ES-I3 (cell line): ENCODE data around the gene SLC35F3.
A peak's percentile ranks its signal among the peaks of the same experiment; 100 is the strongest.
"Not testable (repeated sequence)": the region's sequence is repeated elsewhere in the genome, so short reads cannot be mapped to it uniquely, and the experiment has no call there.

Experiments used
- H3K36me3 ChIP-seq: 2 replicates; pipeline ENCODE4 v1.6.1; 2013; ENCODE audit warnings: mild to moderate bottlenecking, low read length, control low read depth, moderate library complexity; ENCODE audit not compliant: insufficient read depth
- H3K4me1 ChIP-seq: 2 replicates; pipeline ENCODE4 v1.6.1; 2013; ENCODE audit warnings: mild to moderate bottlenecking, control low read depth, low read length; ENCODE audit not compliant: insufficient read depth
- H3K9ac ChIP-seq: 2 replicates; pipeline ENCODE4 v1.6.1; 2013; ENCODE audit warnings: low read depth, mild to moderate bottlenecking, low read length, moderate library complexity
- H3K9me3 ChIP-seq: 2 replicates; pipeline ENCODE4 v1.6.1; 2013; ENCODE audit warnings: mild to moderate bottlenecking, low read length, moderate library complexity; ENCODE audit not compliant: control insufficient read depth, insufficient read depth

SLC35F3 gene

DNA sequence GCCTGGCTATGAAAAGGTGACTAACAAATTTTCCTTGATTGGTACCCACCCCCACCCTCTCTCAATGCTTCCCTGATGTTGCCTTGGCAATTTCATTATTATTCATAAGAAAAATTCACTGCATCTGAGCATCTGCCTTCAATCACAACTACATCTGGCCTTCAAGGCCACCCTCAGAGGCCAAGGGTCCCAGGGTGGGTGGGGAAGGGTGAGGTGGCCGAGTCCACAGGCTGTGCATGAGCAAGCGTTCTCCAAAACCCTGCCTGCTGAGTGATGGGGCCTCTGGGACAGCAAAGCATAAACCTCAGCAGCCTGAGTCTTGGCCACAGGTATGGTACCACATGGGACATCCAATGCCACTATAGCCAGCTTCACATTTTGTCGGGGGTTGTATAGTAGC is 198.7 kb downstream of the SLC35F3 start:
- Histone ChIP-seq H3K9me3 (no peaks in the 10 kb centered on the region), H3K9ac (no peak overlapping the region), H3K4me1 (no peaks in the 10 kb centered on the region), H3K36me3 (no peaks in the 10 kb centered on the region)

GRCh38 chr1:234106032-234106431 is 201.6 kb downstream of the SLC35F3 start:
- H3K4me1 ChIP-seq, result no peaks in the 10 kb centered on the region
- no peak overlapping the region for H3K9ac ChIP-seq
- no peaks in the 10 kb centered on the region for H3K9me3 ChIP-seq
- no peaks in the 10 kb centered on the region for H3K36me3 ChIP-seq

DNA sequence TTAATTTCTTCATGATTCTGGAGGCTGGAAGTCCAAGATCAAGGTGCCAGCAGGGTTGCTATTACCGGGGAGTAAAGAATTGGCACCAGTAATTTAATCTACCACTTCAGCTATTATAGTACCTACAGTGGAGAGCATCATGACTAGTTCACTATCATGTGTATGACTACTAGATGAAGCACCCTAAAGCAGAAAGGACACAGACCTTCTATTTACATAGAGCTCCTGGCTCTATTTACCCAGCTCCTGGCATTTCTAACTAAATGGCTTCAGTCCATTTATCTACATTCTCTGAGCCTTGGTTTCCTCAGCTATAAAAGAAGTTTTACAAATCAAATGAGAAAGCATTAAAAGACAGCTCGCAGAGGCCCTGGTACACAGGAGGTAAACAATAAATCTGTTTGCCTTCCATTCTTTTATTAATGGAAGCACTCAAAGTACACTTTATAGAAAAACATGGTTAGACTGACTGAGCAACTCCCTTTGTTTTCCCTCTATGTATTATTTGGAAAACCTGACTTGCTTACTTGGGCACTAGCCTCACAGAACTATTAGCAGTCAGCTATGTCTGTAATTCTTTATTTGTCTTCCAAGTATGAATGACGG is 203.0 kb downstream of the SLC35F3 start:
- no peak overlapping the region for H3K9ac ChIP-seq
- H3K4me1 ChIP-seq, result no peaks in the 10 kb centered on the region
- no peaks in the 10 kb centered on the region for H3K36me3 ChIP-seq
- no peaks in the 10 kb centered on the region for H3K9me3 ChIP-seq

DNA sequence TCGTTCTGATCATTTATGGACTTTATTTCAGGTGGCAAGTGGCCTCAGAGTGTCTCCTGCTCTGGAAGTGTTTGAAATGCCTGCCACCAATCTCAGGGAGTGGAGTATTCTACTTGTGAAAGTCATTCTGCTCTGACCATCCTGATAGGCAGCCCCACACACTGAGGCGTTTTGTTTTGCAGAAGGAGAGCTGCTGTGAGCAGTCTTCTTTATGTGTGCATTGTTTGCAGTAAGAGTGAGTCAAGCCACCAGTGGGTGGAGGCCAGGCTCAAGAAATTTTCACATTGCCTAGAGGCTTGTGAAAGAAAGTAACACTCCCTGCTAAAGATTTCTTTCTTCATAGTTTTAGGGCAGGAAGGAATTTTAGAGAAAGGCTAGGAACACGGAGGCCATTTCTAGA is 204.4 kb downstream of the SLC35F3 start:
- no peaks in the 10 kb centered on the region for H3K36me3 ChIP-seq
- H3K4me1 ChIP-seq, result no peaks in the 10 kb centered on the region
- H3K9ac ChIP-seq, result no peak overlapping the region
- H3K9me3 ChIP-seq, result no peaks in the 10 kb centered on the region

DNA sequence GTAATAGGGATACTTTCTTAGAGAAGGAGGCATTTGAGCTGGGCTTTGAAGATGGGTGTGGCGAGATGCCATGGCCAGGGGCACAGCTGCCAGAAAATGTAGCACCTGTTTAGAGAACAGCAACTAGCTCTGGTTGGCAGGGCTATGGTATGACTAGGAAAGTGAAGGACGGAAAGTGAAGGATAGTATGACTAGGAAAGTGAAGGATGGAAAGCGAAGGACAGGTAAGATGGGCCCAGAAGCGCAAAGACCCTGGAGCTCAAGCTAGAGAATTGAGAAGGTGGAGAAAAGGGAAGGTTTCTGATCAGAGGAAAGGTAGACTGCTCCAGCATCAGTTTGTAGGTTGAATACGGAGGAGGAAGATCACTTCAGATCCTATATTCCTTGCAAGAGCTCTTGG is 205.4 kb downstream of the SLC35F3 start:
- Histone ChIP-seq H3K36me3 (no peaks in the 10 kb centered on the region), H3K4me1 (0 out of 2 replicates have a peak, but pooled peaks cover under 1% of the 10 kb centered on the region), H3K9ac (no peak overlapping the region), H3K9me3 (no peaks in the 10 kb centered on the region)

GRCh38 chr1:234111458-234112142 is 207.1 kb downstream of the SLC35F3 start:
- H3K9ac ChIP-seq, result no peak overlapping the region
- H3K36me3 ChIP-seq, result no peaks in the 10 kb centered on the region
- 0 out of 2 replicates have a peak, but pooled peaks cover 5% of the 10 kb centered on the region for H3K4me1 ChIP-seq
- no peaks in the 10 kb centered on the region for H3K9me3 ChIP-seq

DNA sequence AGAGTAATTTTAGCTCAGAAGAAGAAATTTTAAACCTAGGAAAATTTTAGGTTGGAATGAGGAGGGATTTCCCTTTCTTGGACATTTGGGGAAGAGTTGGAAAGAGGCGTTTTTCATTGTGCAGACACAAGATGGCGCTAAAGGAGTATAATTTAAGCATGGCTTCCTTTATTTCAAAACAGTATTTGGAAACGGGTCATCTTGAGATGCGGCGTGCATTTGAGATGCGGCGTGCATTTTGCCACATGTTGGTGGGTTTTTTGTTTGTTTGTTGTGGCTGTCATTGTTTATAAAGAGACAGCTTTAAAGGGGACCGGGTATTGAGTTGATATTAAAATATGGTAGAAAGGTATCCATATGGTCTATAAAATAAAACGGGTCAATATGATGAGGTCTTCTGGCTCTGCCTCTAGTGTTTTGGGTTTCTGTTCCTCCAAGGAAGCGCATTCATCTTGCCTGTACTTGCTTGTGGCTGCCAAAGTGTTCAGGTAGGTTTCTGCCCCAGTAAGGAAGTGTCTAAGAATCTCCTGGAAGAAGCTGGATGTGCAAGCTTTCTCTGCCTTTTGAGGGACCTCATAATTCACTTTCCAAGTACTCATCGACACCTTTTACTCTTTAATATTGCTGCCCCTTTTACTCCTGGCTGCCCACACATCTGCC is 210.3 kb downstream of the SLC35F3 start:
- Histone ChIP-seq H3K9me3 (no peaks in the 10 kb centered on the region), H3K36me3 (no peaks in the 10 kb centered on the region), H3K4me1 (0 out of 2 replicates have a peak, but pooled peaks cover 5% of the 10 kb centered on the region), H3K9ac (peak overlapping the region; percentile 48; the same call in 1 of the 2 replicates)

GRCh38 chr1:234118911-234119310 is 214.4 kb downstream of the SLC35F3 start:
- Histone ChIP-seq H3K4me1 (0 out of 2 replicates have a peak, but pooled peaks cover 5% of the 10 kb centered on the region), H3K36me3 (no peaks in the 10 kb centered on the region), H3K9ac (no peak overlapping the region), H3K9me3 (no peaks in the 10 kb centered on the region)

- no peak overlapping the region for H3K9ac ChIP-seq
- 0 out of 2 replicates have a peak, but pooled peaks cover 5% of the 10 kb centered on the region for H3K4me1 ChIP-seq
- H3K9me3 ChIP-seq, result no peaks in the 10 kb centered on the region
- H3K36me3 ChIP-seq, result no peaks in the 10 kb centered on the region
These were observed 215.0 kb downstream of the SLC35F3 start for GRCh38 chr1:234119431-234119830.

- no peaks in the 10 kb centered on the region for H3K9me3 ChIP-seq
- no peak overlapping the region for H3K9ac ChIP-seq
- no peaks in the 10 kb centered on the region for H3K36me3 ChIP-seq
- no peaks in the 10 kb centered on the region for H3K4me1 ChIP-seq
These were observed 216.0 kb downstream of the SLC35F3 start for GRCh38 chr1:234120327-234120944.

- not testable (repeated sequence) for H3K36me3 ChIP-seq
These were observed 217.2 kb downstream of the SLC35F3 start for GRCh38 chr1:234121659-234122058.

GRCh38 chr1:234122571-234122970 is 218.1 kb downstream of the SLC35F3 start:
- H3K36me3 ChIP-seq, H3K4me1 ChIP-seq, H3K9me3 ChIP-seq, H3K9ac ChIP-seq: not testable (repeated sequence)

More at GRCh38 chr1:234121659-234122058, 217.2 kb downstream of the SLC35F3 start:
- H3K9me3 ChIP-seq, H3K9ac ChIP-seq, H3K4me1 ChIP-seq: not testable (repeated sequence)

GRCh38 chr1:234123867-234124266 is 219.4 kb downstream of the SLC35F3 start:
- Histone ChIP-seq H3K4me1 (peaks cover 2% of the 10 kb centered on the region; the same call in 1 of the 2 replicates), H3K9me3 (no peaks in the 10 kb centered on the region), H3K36me3 (no peaks in the 10 kb centered on the region), H3K9ac (no peak overlapping the region)

- Histone ChIP-seq H3K9ac (no peak overlapping the region; the same call in 1 of the 2 replicates), H3K4me1 (peaks cover 2% of the 10 kb centered on the region; the same call in 1 of the 2 replicates), H3K9me3 (no peaks in the 10 kb centered on the region), H3K36me3 (no peaks in the 10 kb centered on the region)
These were observed 220.8 kb downstream of the SLC35F3 start for GRCh38 chr1:234125283-234125682.
